GM21529 (cell line): Measurements from ENCODE around the gene CPPED1.
"Not testable (repeated sequence)": the region's sequence is repeated elsewhere in the genome, so short reads cannot be mapped to it uniquely, and the experiment has no call there.

Experiments used
- ATAC-seq: cut with Tn5 transposase; IDR thresholded peaks from one replicate; pipeline ENCODE4 v1.9.1; 2021; ENCODE audit not compliant: unreplicated experiment

CPPED1 gene

GRCh38 chr16:12769525-12769924 is 34.2 kb downstream of the CPPED1 start:
- no peak for ATAC-seq

GRCh38 chr16:12767897-12768296 is 35.8 kb downstream of the CPPED1 start:
- ATAC-seq = no peak

- ATAC-seq = no peak
Measured at GRCh38 chr16:12766853-12767252, 36.8 kb downstream of the CPPED1 start.

- not testable (repeated sequence) for ATAC-seq
Measured at GRCh38 chr16:12766208-12766607, 37.5 kb downstream of the CPPED1 start.

GRCh38 chr16:12764813-12765488 is 38.7 kb downstream of the CPPED1 start:
- ATAC-seq = no peak

GRCh38 chr16:12763517-12763916 is 40.2 kb downstream of the CPPED1 start:
- ATAC-seq = no peak

GRCh38 chr16:12760819-12761611 is 42.7 kb downstream of the CPPED1 start:
- no peak for ATAC-seq

- ATAC-seq = no peak
Measured at GRCh38 chr16:12758670-12759558, 44.8 kb downstream of the CPPED1 start.

- no peak for ATAC-seq
Measured at GRCh38 chr16:12758031-12758669, 45.5 kb downstream of the CPPED1 start.

- ATAC-seq = no peak
Measured at GRCh38 chr16:12757546-12757945, 46.1 kb downstream of the CPPED1 start.

GRCh38 chr16:12754824-12755543 is 48.7 kb downstream of the CPPED1 start:
- ATAC-seq = no peak

GRCh38 chr16:12753203-12754023 is 50.3 kb downstream of the CPPED1 start:
- ATAC-seq = no peak

GRCh38 chr16:12752159-12752558 is 51.5 kb downstream of the CPPED1 start:
- no peak for ATAC-seq

- peak; percentile 17 for ATAC-seq
Measured at GRCh38 chr16:12750554-12750918, 53.2 kb downstream of the CPPED1 start.

GRCh38 chr16:12749076-12749475 is 54.6 kb downstream of the CPPED1 start:
- ATAC-seq = no peak

GRCh38 chr16:12747827-12748226 is 55.9 kb downstream of the CPPED1 start:
- ATAC-seq = no peak

GRCh38 chr16:12747261-12747660 is 56.4 kb downstream of the CPPED1 start:
- ATAC-seq = no peak

- ATAC-seq = no peak
Measured at GRCh38 chr16:12744860-12745259, 58.8 kb downstream of the CPPED1 start.

- no peak for ATAC-seq
Measured at GRCh38 chr16:12742741-12743140, 60.9 kb downstream of the CPPED1 start.
